HG03378 (cell line): Measurements from ENCODE around the gene HLA-E.

Experiments
- ATAC-seq: cut with Tn5 transposase; IDR thresholded peaks from one replicate; pipeline ENCODE4 v1.9.1; 2021; ENCODE audit warnings: mild to moderate bottlenecking, moderate library complexity; ENCODE audit not compliant: unreplicated experiment

The HLA-E gene

GRCh38 chr6:30533460-30534294 lies 44.4 kb downstream of the HLA-E start:
- ATAC-seq, result no peak

GRCh38 chr6:30537931-30538330 lies 48.6 kb downstream of the HLA-E start:
- ATAC-seq, result no peak

- ATAC-seq, result peak; percentile 49
Observed at GRCh38 chr6:30541515-30542403, 52.5 kb downstream of the HLA-E start.

GRCh38 chr6:30542404-30542725 lies 53.1 kb downstream of the HLA-E start:
- no peak for ATAC-seq

GRCh38 chr6:30542915-30543314 lies 53.6 kb downstream of the HLA-E start:
- ATAC-seq, result no peak
